ENCODE data around the gene SLC46A3.
A peak's percentile ranks its signal among the peaks of the same experiment; 100 is the strongest.
"Not testable (repeated sequence)": the region's sequence is repeated elsewhere in the genome, so short reads cannot be mapped to it uniquely, and the experiment has no call there.

SLC46A3 gene

GRCh38 chr13:28685892-28686291, 32.9 kb downstream of the SLC46A3 start:
- H3K4me3 ChIP-seq (replicated peaks in 1 of 2; ENCODE audit: low read depth in 2 of 2, low read length in 2 of 2) = no peak overlapping the region
- no peak for DNase-seq (ENCODE audit: low read depth in 2 of 2)
- no peak for TF ChIP-seq CTCF (IDR thresholded peaks at IDR 0.05; ENCODE audit: low read depth, low read length)

GRCh38 chr13:28685114-28685513, 33.7 kb downstream of the SLC46A3 start:
- H3K4me3 ChIP-seq (replicated peaks in 1 of 2; ENCODE audit: low read depth in 2 of 2, low read length in 2 of 2) = no peak overlapping the region
- no peak for DNase-seq (ENCODE audit: low read depth in 2 of 2)
- no peak for TF ChIP-seq CTCF (IDR thresholded peaks at IDR 0.05; ENCODE audit: low read depth, low read length)

- no peak overlapping the region for H3K4me3 ChIP-seq (replicated peaks in 1 of 2; ENCODE audit: low read depth in 2 of 2, low read length in 2 of 2)
- no peak for DNase-seq (ENCODE audit: low read depth in 2 of 2)
- TF ChIP-seq CTCF (IDR thresholded peaks at IDR 0.05; ENCODE audit: low read depth, low read length) = no peak
These were observed 34.5 kb downstream of the SLC46A3 start for GRCh38 chr13:28684257-28684656.

- DNase-seq (ENCODE audit: low read depth in 2 of 2); H3K4me3 ChIP-seq (replicated peaks in 1 of 2; ENCODE audit: low read depth in 2 of 2, low read length in 2 of 2): not testable (repeated sequence)
These were observed 35.6 kb downstream of the SLC46A3 start for GRCh38 chr13:28683169-28683568.

GRCh38 chr13:28680541-28680940, 38.2 kb downstream of the SLC46A3 start:
- no peak overlapping the region for H3K4me3 ChIP-seq (replicated peaks in 1 of 2; ENCODE audit: low read depth in 2 of 2, low read length in 2 of 2)
- no peak for DNase-seq (ENCODE audit: low read depth in 2 of 2)
- no peak for TF ChIP-seq CTCF (IDR thresholded peaks at IDR 0.05; ENCODE audit: low read depth, low read length)

GRCh38 chr13:28679628-28680027, 39.1 kb downstream of the SLC46A3 start:
- peak; percentile 38 for TF ChIP-seq CTCF (IDR thresholded peaks at IDR 0.05; ENCODE audit: low read depth, low read length)
- peak; percentile 42 to 43 for DNase-seq (ENCODE audit: low read depth in 2 of 2)
- no peak overlapping the region for H3K4me3 ChIP-seq (replicated peaks in 1 of 2; ENCODE audit: low read depth in 2 of 2, low read length in 2 of 2)

GRCh38 chr13:28678809-28679208, 40.0 kb downstream of the SLC46A3 start:
- TF ChIP-seq CTCF (IDR thresholded peaks at IDR 0.05; ENCODE audit: low read depth, low read length) = peak; percentile 22
- no peak for DNase-seq (ENCODE audit: low read depth in 2 of 2)
- no peak overlapping the region for H3K4me3 ChIP-seq (replicated peaks in 1 of 2; ENCODE audit: low read depth in 2 of 2, low read length in 2 of 2)

Data from cardiac fibroblast (primary cell).